HG03060 (cell line): ENCODE results near the gene CNGA1.

Experiments
- ATAC-seq: cut with Tn5 transposase; IDR thresholded peaks from one replicate; pipeline ENCODE4 v1.9.1; 2021; ENCODE audit warnings: low read depth, moderate number of reproducible peaks; ENCODE audit not compliant: unreplicated experiment

Gene CNGA1

DNA sequence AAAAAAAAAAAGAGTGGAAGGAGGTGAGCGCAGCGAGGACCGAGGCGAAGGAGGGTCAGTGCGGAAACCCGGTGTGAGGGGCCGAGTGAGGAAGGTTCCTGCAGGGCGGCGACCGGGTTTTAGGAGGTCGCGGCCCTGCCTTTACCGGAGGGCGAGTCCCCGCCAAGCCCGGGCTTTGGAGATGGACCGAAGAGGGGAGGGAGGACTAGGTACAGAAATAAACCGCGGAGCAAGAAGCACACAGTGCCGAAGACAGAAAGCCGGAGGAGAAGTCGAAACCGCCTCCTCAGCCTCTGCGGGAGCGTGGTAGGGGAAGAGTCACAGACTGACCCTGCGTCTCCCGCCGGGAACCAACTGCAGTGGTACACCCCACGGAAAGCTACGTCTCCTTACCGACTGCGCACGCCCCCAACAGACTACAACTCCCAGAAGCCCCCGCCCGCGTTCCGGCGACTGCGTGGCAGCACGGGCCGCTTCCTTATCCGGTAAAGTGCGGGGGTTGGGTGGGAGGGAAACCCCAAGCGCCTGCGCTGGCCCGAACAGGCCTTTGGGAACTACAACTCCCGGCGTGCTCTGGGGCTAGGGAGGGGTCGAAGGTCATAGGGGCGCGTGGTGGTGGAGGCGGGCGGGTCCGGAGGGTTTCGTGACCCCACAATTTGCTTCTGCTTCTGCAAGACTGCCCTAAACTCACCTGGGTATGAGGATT is 102.1 kb downstream of the CNGA1 start, which contains the start of gene NFXL1:
TSS of gene NFXL1 (minus strand) at position 364 of the 706 bp plus-strand sequence. CDS start 380 bp downstream, outside the sequence.
- ATAC-seq: peak; percentile 91

DNA sequence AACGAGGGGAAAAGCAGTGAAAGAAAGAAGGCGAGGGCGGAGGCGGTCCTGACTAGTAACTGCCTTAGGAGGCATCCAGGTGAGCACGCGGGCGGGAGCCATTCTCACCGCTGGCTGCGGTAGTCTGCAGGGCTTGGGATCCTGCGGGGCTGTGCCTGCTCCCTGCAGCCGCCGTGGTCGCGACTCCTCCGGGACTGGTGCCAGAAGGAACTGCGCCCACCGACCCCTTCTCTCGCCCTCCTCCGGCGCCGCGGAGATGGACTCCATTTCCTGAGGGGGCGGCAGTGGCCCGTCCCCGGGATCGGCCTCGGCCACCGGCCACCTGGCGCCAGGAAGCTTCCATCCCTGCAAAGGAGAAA is 102.6 kb downstream of the CNGA1 start:
- ATAC-seq: peak; percentile 11

DNA sequence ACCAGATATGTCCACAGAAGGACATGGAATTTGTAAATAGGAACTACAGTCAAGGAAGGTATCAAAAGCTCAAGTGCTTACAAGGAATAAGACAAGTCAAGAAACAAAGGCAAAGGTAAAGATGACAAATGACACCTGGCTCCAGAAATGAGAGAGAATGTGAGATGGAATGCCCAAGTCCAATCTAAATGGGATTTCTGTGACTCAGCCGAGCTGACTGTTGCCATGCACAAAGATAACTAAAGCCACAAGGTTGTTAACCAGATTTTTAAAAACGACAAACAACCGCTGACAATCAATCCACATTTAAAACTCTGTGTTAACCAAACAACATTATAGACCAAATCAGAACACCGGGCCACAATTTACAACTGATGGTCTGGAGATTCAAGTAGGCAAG is 103.2 kb downstream of the CNGA1 start:
- ATAC-seq: no peak

- no peak for ATAC-seq
These were observed 109.3 kb downstream of the CNGA1 start for GRCh38 chr4:47907089-47907646.

GRCh38 chr4:47899639-47900038 is 116.8 kb downstream of the CNGA1 start:
- no peak for ATAC-seq

GRCh38 chr4:47891928-47892327 is 124.6 kb downstream of the CNGA1 start:
- no peak for ATAC-seq
